GM19328 (cell line): ENCODE data around the gene ANTXR2.

Experiments used
- ATAC-seq: cut with Tn5 transposase; IDR thresholded peaks from one replicate; pipeline ENCODE4 v1.9.1; 2021; ENCODE audit warnings: mild to moderate bottlenecking, moderate library complexity; ENCODE audit not compliant: unreplicated experiment

ANTXR2 gene

DNA sequence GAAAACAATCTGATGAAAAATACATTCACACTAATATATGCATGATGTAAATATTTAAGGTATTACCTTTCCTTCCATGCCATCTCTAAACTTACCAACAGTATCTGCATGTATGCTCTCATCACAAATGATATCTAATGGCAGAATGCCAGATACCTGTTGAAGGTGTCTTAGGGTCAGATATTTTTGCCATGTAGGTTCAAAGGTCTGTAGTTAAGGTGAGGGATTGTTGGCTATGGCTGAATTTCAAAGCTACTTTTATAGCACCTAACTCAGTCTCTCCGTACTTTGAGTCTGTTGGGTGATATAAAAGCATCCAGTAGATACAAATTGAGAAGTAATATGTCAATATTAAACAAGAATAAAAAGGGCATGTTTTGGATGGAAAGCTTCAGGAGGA lies 19.8 kb upstream of the ANTXR2 start:
- ATAC-seq, result no peak

GRCh38 chr4:80092088-80092487 lies 19.1 kb upstream of the ANTXR2 start:
- ATAC-seq, result no peak

DNA sequence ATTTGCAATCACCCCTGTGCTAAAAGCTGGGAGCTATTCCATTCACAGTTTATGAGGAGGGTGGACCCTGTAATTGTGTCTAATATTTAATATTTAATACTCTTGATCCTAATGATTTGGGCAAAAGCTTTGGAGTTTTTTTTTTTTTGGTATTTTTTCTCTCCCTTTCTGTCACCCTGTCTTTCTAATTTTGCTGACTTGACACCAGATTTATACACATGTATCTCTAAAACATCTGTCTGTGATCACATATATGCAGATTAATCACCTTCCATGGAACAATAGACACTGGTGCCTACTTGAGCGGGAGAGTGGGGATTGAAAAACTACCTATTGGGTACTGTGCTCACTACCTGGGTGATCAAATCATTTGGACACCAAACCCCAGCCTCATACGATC lies 18.7 kb upstream of the ANTXR2 start:
- ATAC-seq, result no peak

GRCh38 chr4:80091184-80091583 lies 18.2 kb upstream of the ANTXR2 start:
- ATAC-seq, result no peak

DNA sequence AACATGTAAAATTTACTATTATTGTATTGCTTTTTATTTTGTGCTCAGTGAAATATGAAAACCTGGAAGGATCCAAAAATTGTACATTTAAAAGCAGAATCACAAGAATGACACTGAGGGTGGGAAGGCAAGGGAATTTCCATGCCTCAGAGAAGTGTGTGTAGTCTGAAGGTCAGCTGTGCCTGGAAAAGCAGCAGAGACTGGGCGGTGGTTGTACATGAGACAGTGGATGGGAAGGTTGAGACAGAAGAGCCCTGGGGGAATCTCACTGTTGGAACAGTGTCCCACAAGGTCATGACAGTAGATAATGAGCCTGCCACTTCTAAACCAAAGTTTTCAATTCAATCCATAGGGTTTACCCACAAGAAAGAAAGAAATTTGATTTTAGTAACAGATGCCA lies 17.1 kb upstream of the ANTXR2 start:
- no peak for ATAC-seq

- ATAC-seq, result no peak
Observed at GRCh38 chr4:80088471-80088870, 15.4 kb upstream of the ANTXR2 start.

DNA sequence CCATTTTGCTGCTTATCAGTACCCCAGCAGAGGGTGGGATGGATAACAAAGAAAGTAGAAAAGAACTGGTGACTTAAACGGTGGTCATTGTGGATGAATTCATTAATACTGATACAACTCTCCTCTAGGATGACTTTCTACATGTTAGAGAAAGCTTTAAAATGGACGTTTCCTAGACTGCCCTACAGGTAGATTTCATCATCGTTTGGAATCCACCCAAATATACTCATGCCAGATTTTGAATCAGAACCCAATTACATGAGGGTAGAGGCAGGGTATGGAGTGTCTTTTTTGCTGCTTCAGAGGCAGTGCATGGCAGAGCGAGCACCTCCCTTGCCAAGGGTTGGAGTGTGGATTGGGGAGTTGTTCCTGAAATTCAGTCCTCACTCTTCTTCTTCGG lies 13.3 kb upstream of the ANTXR2 start:
- no peak for ATAC-seq

DNA sequence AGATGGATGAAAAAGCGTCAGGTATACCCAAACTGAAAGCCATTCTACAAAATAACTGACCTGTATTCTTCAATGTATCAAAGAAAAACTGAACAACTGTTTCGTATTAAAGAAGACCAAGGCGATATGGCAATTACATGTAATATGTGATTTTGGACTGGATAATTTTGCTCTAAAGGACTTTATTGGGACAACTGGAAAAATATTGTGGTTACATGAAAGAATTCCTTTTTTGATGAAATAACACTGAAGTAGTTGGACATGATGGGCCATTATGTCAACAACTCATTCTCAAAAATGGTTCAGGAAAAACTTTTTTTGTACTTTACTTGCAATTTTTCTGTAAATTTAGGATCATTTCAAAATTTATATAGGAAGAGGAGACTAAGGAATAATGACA lies 12.1 kb upstream of the ANTXR2 start:
- ATAC-seq, result no peak

GRCh38 chr4:80082693-80083092 lies 9.7 kb upstream of the ANTXR2 start:
- ATAC-seq, result no peak

- no peak for ATAC-seq
Observed at GRCh38 chr4:80081566-80081965, 8.5 kb upstream of the ANTXR2 start.

DNA sequence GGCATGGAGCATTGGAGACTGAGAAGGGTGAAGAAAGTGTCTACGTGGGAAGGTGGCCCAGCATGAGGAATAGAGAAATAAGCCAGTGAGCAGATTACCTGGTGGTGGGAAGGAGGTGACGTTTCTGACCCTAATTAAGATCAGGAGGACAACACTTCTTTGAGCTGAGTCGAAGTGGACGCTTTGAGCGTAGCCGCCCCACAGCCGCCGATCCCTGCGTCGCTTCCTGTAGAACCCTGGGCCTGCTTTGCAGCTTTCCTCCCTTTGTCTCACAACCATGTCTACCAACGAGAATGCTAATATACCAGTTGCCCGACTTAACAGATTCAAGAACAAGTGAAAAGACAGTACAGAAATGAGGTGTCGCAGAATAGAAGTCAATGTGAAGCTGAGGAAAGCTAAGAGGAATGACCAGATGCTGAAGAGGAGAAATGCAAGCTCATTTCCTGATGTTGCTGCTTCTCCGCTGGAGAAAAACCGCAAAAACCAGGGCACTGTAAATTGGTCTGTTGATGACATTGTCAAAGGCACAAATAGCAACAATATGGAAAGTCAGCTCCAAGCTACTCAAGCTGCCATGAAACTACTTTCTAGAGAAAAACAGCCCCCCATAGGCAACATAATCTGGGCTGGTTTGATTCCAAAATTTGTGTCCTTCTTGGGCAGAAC lies 6.4 kb upstream of the ANTXR2 start:
- ATAC-seq, result no peak

GRCh38 chr4:80078346-80079092 lies 5.5 kb upstream of the ANTXR2 start:
- no peak for ATAC-seq

DNA sequence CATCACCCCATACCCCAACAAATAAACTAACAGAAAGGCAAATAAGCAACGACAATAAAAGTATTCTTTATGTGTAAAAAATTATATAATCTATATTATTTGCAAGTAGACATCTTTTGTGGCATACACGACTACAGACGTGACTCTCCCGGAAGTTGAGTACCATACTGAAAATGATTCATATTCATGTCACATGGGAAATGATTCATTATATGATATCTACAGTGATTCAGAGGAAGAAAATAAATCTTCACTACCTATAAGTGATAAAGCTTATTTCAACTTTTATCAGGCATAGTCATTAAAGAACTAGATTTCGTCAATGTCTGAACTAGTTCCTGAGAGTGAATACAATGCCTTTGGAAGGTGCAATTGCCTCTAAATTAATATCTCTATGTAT lies 4.6 kb upstream of the ANTXR2 start:
- no peak for ATAC-seq

DNA sequence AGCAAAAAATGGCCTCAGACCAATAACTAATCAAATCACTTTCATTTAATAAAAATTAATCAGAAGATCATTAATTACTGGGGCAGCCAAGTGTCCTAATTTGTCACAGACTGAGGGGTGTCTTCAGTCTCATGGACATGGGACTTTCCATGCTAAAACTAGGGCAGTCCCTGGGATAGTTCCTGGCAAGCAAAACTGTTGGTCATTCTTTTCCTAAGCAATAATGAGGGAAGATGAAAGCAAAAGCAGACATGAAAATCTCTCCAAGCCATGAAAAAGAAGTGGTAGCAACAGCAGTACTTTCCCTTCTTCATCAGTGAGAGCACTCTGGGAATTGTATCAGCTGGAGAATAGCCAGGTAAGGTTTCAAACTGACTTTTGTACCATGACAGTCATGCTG lies 3.7 kb upstream of the ANTXR2 start:
- no peak for ATAC-seq

GRCh38 chr4:80075995-80076675 lies 3.1 kb upstream of the ANTXR2 start:
- no peak for ATAC-seq

- ATAC-seq, result no peak
Observed at GRCh38 chr4:80074651-80075050, 1.6 kb upstream of the ANTXR2 start.

GRCh38 chr4:80074069-80074468 lies 1.0 kb upstream of the ANTXR2 start:
- no peak for ATAC-seq

DNA sequence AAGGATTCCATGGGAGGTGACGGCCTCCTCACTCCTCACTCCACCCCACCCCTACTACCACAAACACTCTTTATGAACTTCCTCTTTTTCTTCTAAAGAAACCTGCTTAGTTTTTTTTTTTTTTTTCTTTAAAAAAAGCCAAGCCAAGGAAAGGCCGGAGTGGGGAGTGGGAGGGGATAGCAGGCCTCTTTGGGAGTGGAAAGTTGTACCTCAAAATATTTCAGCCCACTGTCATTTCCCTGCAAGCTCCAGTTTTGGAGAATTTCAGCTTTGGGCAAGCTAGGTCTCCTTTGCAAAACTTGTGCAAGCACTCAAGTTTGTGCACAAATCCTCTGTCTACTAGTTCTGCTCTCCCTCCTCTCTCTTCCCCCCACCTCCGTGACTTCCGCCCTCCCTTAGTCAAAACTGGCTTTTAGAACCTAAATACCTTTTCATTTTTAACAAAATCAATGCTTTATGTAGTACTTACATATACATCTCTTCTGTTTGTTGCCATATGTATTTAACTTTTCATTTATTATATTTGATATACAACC lies 512 bp upstream of the ANTXR2 start:
- peak; percentile 55 for ATAC-seq

- peak; percentile 16 for ATAC-seq
Observed at GRCh38 chr4:80072228-80072743, 743 bp downstream of the ANTXR2 start.

- no peak for ATAC-seq
Observed at GRCh38 chr4:80071604-80072227, 1.3 kb downstream of the ANTXR2 start.
